Neural progenitor cell (in vitro differentiated cells): ENCODE measurements around the gene PHLDB2. TPM values are rescaled to one million over a fixed set of nuclear protein-coding genes. Genes with fewer than 3 reads are reported as not detected.

Source experiments
- DNase-seq: peaks from one replicate; pipeline ENCODE4 v3.0.0-alpha.2; 2016; ENCODE audit warnings: low spot score
- H2AFZ ChIP-seq: fragments of 200-600 bp; sonication (generic); replicated peaks from 2 replicates; pipeline ENCODE4 v1.6.1; 2016; ENCODE audit warnings: antibody characterized with exemption
- H3F3A ChIP-seq: fragments of 200-600 bp; sonication (generic); 2 replicates; pipeline ENCODE4 v1.6.1; 2016; ENCODE audit warnings: antibody characterized with exemption, low read depth
- H3K27ac ChIP-seq: fragments of 200-600 bp; sonication (generic); 2 replicates; pipeline ENCODE4 v1.5.1; 2016; ENCODE audit warnings: mild to moderate bottlenecking
- H3K27me3 ChIP-seq: fragments of 200-600 bp; sonication (generic); 2 replicates; pipeline ENCODE4 v1.6.1; 2016; ENCODE audit warnings: mild to moderate bottlenecking, moderate library complexity
- H3K36me3 ChIP-seq: fragments of 200-600 bp; sonication (generic); 2 replicates; pipeline ENCODE4 v1.5.1; 2016
- H3K4me1 ChIP-seq: fragments of 200-600 bp; sonication (generic); 2 replicates; pipeline ENCODE4 v1.6.1; 2016; ENCODE audit warnings: mixed run types
- H3K4me2 ChIP-seq: fragments of 200-600 bp; sonication (generic); 2 replicates; pipeline ENCODE4 v1.6.1; 2016
- H3K4me3 ChIP-seq: fragments of 200-600 bp; sonication (generic); 2 replicates; pipeline ENCODE4 v1.5.1; 2016
- H3K79me2 ChIP-seq: fragments of 200-600 bp; sonication (generic); 2 replicates; pipeline ENCODE4 v1.6.1; 2016; ENCODE audit warnings: low read depth
- H3K9ac ChIP-seq: fragments of 200-600 bp; sonication (generic); 2 replicates; pipeline ENCODE4 v1.6.1; 2016
- H3K9me3 ChIP-seq: fragments of 200-600 bp; sonication (generic); 2 replicates; pipeline ENCODE4 v1.5.1; 2016; ENCODE audit warnings: low read depth
- H4K20me1 ChIP-seq: fragments of 200-600 bp; sonication (generic); 2 replicates; pipeline ENCODE4 v1.6.1; 2016; ENCODE audit warnings: low read depth
- H3K27ac Mint-ChIP-seq: 3 replicates; pipeline ENCODE4 v1.8.0; 2021; ENCODE audit warnings: mixed read lengths
- H3K27me3 Mint-ChIP-seq: 2 replicates; pipeline ENCODE4 v1.8.0; 2022; ENCODE audit warnings: low read depth, mild to moderate bottlenecking, inconsistent platforms, moderate library complexity, mixed read lengths; ENCODE audit not compliant: insufficient read depth
- H3K36me3 Mint-ChIP-seq: 3 replicates; pipeline ENCODE4 v1.8.0; 2021; ENCODE audit warnings: mixed read lengths
- H3K4me1 Mint-ChIP-seq: 3 replicates; pipeline ENCODE4 v1.8.0; 2021; ENCODE audit warnings: mixed read lengths
- H3K4me3 Mint-ChIP-seq: 3 replicates; pipeline ENCODE4 v1.8.0; 2021; ENCODE audit warnings: mild to moderate bottlenecking, moderate library complexity, mixed read lengths
- H3K9me3 Mint-ChIP-seq: 3 replicates; pipeline ENCODE4 v1.8.0; 2020; ENCODE audit warnings: mixed read lengths
- EZH2 ChIP-seq: fragments of 200-600 bp; sonication (generic); IDR thresholded peaks from 2 replicates; pipeline ENCODE4 v1.6.1; 2017; ENCODE audit warnings: antibody characterized with exemption, mild to moderate bottlenecking, moderate library complexity
- EZH2phosphoT487 ChIP-seq: fragments of 200-600 bp; sonication (generic); IDR thresholded peaks from 2 replicates; pipeline ENCODE4 v1.6.1; 2017; ENCODE audit warnings: antibody characterized with exemption
- total RNA-seq: library from RNA; depleted of rRNA; stranded (reverse); fragments of >200 nt; gene quantifications from 2 replicates; pipeline ENCODE4 v1.2.3, GENCODE V29; 2015; ENCODE audit warnings: low replicate concordance
- TF ChIP-seq, protein P1 (sequence below): fragments of 200-600 bp; sonication (generic); IDR thresholded peaks from 2 replicates; pipeline ENCODE4 v1.5.1; 2017; ENCODE audit warnings: antibody characterized with exemption, mild to moderate bottlenecking

The PHLDB2 gene
- total RNA-seq, 1 donor from 2014 or later, result 15.9 TPM

DNA sequence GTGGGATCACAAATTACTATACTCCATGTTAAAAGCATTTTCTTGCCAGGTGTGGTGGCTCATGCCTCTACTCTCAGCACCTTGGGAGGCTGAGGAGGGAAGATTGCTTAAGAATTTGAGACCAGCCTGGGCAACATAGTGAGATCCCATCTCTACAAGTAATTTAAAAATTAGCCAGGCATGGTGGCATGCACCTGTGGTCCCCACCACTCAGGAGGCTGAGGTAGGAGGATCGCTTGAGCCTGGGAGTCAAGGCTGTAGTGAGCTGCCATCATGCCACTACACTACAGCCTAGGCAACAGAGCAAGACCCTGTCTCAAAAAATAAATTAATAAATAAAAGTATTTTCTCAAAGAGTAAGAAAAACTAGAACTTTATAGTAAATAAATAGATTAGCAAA is 96.8 kb downstream of the PHLDB2 start:
- Histone ChIP-seq H3K36me3 (no peaks in the 10 kb centered on the region), H3K9ac (no peak overlapping the region), H3F3A (peaks cover 22% of the 10 kb centered on the region), H3K4me1 (peaks cover 47% of the 10 kb centered on the region), H3K4me2 (no peak overlapping the region), H3K27ac (no peak overlapping the region), H3K79me2 (no peaks in the 10 kb centered on the region), H4K20me1 (no peaks in the 10 kb centered on the region), H3K27me3 (no peaks in the 10 kb centered on the region), H3K4me3 (no peak overlapping the region), H3K9me3 (no peaks in the 10 kb centered on the region), H2AFZ (no peak overlapping the region)
- no peak for DNase-seq
- no peaks in the 10 kb centered on the region for H3K27me3 Mint-ChIP-seq
- peaks cover 7% of the 10 kb centered on the region for H3K36me3 Mint-ChIP-seq
- H3K4me3 Mint-ChIP-seq, result no peak overlapping the region
- TF ChIP-seq EZH2, result no peak
- TF ChIP-seq, protein P1, sequence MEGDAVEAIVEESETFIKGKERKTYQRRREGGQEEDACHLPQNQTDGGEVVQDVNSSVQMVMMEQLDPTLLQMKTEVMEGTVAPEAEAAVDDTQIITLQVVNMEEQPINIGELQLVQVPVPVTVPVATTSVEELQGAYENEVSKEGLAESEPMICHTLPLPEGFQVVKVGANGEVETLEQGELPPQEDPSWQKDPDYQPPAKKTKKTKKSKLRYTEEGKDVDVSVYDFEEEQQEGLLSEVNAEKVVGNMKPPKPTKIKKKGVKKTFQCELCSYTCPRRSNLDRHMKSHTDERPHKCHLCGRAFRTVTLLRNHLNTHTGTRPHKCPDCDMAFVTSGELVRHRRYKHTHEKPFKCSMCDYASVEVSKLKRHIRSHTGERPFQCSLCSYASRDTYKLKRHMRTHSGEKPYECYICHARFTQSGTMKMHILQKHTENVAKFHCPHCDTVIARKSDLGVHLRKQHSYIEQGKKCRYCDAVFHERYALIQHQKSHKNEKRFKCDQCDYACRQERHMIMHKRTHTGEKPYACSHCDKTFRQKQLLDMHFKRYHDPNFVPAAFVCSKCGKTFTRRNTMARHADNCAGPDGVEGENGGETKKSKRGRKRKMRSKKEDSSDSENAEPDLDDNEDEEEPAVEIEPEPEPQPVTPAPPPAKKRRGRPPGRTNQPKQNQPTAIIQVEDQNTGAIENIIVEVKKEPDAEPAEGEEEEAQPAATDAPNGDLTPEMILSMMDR, result no peak
- no peak for TF ChIP-seq EZH2phosphoT487
- no peak overlapping the region for H3K27ac Mint-ChIP-seq
- no peaks in the 10 kb centered on the region for H3K9me3 Mint-ChIP-seq
- H3K4me1 Mint-ChIP-seq, result peaks cover 32% of the 10 kb centered on the region

GRCh38 chr3:111956449-111956848 is 97.4 kb downstream of the PHLDB2 start:
- no peaks in the 10 kb centered on the region for H3K9me3 Mint-ChIP-seq
- H3K4me1 Mint-ChIP-seq, result peaks cover 35% of the 10 kb centered on the region
- H4K20me1 ChIP-seq, result no peaks in the 10 kb centered on the region
- no peaks in the 10 kb centered on the region for H3K36me3 ChIP-seq
- no peaks in the 10 kb centered on the region for H3K9me3 ChIP-seq
- H3K4me3 ChIP-seq, result peak overlapping the region; percentile 33
- H3K4me1 ChIP-seq, result peaks cover 50% of the 10 kb centered on the region
- H3K27ac Mint-ChIP-seq, result peak overlapping the region; percentile 89
- peaks cover 26% of the 10 kb centered on the region for H3F3A ChIP-seq
- no peaks in the 10 kb centered on the region for H3K27me3 ChIP-seq
- no peaks in the 10 kb centered on the region for H3K27me3 Mint-ChIP-seq
- peaks cover 7% of the 10 kb centered on the region for H3K36me3 Mint-ChIP-seq
- no peak overlapping the region for H2AFZ ChIP-seq
- peak overlapping the region; percentile 1 for H3K4me3 Mint-ChIP-seq
- no peak for DNase-seq
- no peaks in the 10 kb centered on the region for H3K79me2 ChIP-seq
- H3K27ac ChIP-seq, result peak overlapping the region; percentile 81
- TF ChIP-seq EZH2phosphoT487 (no peak), EZH2 (no peak)
- TF ChIP-seq, protein P1, result no peak
- peak overlapping the region; percentile 75 for H3K4me2 ChIP-seq
- no peak overlapping the region for H3K9ac ChIP-seq

- H3K27me3 Mint-ChIP-seq, result no peaks in the 10 kb centered on the region
- H3K4me3 ChIP-seq, result peak overlapping the region; percentile 33
- peak overlapping the region; percentile 58 for H3K27ac Mint-ChIP-seq
- H3K9me3 Mint-ChIP-seq, result no peaks in the 10 kb centered on the region
- peak; percentile 74 for DNase-seq
- H3K4me1 Mint-ChIP-seq, result peaks cover 42% of the 10 kb centered on the region
- H3K27me3 ChIP-seq, result no peaks in the 10 kb centered on the region
- peaks cover 33% of the 10 kb centered on the region for H3F3A ChIP-seq
- peak overlapping the region; percentile 75 for H3K4me2 ChIP-seq
- H3K4me3 Mint-ChIP-seq, result peak overlapping the region; percentile 11
- H3K9me3 ChIP-seq, result no peaks in the 10 kb centered on the region
- peaks cover 7% of the 10 kb centered on the region for H3K36me3 Mint-ChIP-seq
- TF ChIP-seq, protein P1, result no peak
- TF ChIP-seq EZH2, result no peak
- peak; percentile 69 for TF ChIP-seq EZH2phosphoT487
- H3K36me3 ChIP-seq, result no peaks in the 10 kb centered on the region
- H3K27ac ChIP-seq, result peak overlapping the region; percentile 81
- H2AFZ ChIP-seq, result no peak overlapping the region
- no peak overlapping the region for H3K9ac ChIP-seq
- no peaks in the 10 kb centered on the region for H3K79me2 ChIP-seq
- H3K4me1 ChIP-seq, result peaks cover 58% of the 10 kb centered on the region
- no peaks in the 10 kb centered on the region for H4K20me1 ChIP-seq
Observed at GRCh38 chr3:111956995-111957734, 98.1 kb downstream of the PHLDB2 start.
